Stimulated activated memory B cell treated with anti-CD40 and anti-IgM and Interleukin-4, amounts not matched to agents 10 μg/mL and 1 μg/mL and 100 μg/mL, for 72 hours (primary cell): Measurements from ENCODE around the gene AOAH.

Experiments used
- ATAC-seq: fragments of 150-1000 bp; cut with Tn5 transposase; 2 replicates; pipeline ENCODE4 v1.10.0; 2021
- H3K27ac Mint-ChIP-seq: one replicate; pipeline ENCODE4 v1.8.0; 2022; ENCODE audit warnings: mild to moderate bottlenecking, mixed read lengths
- H3K27me3 Mint-ChIP-seq: one replicate; pipeline ENCODE4 v1.8.0; 2022; ENCODE audit warnings: mixed read lengths
- H3K36me3 Mint-ChIP-seq: one replicate; pipeline ENCODE4 v1.8.0; 2022; ENCODE audit warnings: mixed read lengths
- H3K4me1 Mint-ChIP-seq: one replicate; pipeline ENCODE4 v1.8.0; 2022; ENCODE audit warnings: mixed read lengths
- H3K4me3 Mint-ChIP-seq: one replicate; pipeline ENCODE4 v1.8.0; 2022; ENCODE audit warnings: mild to moderate bottlenecking, moderate library complexity, mixed read lengths
- H3K9me3 Mint-ChIP-seq: one replicate; pipeline ENCODE4 v1.8.0; 2022; ENCODE audit warnings: mixed read lengths

The AOAH gene

GRCh38 chr7:36568452-36568849 is 155.8 kb downstream of the AOAH start:
- Mint-ChIP-seq H3K4me1 (no peaks in the 10 kb centered on the region), H3K4me3 (no peak overlapping the region), H3K36me3 (no peaks in the 10 kb centered on the region), H3K9me3 (no peaks in the 10 kb centered on the region), H3K27me3 (peaks cover 28% of the 10 kb centered on the region), H3K27ac (no peak overlapping the region)
- ATAC-seq = peak; percentile 29

- H3K27me3 Mint-ChIP-seq = peaks cover 22% of the 10 kb centered on the region
Measured at GRCh38 chr7:36567699-36568451, 156.4 kb downstream of the AOAH start.

GRCh38 chr7:36565792-36566356 is 158.4 kb downstream of the AOAH start:
- H3K4me1 Mint-ChIP-seq = no peaks in the 10 kb centered on the region
- no peaks in the 10 kb centered on the region for H3K9me3 Mint-ChIP-seq
- H3K27me3 Mint-ChIP-seq = peaks cover 9% of the 10 kb centered on the region
- no peak overlapping the region for H3K4me3 Mint-ChIP-seq
- no peaks in the 10 kb centered on the region for H3K36me3 Mint-ChIP-seq
- no peak overlapping the region for H3K27ac Mint-ChIP-seq
- no peak for ATAC-seq

More at GRCh38 chr7:36567699-36568451, 156.4 kb downstream of the AOAH start:
- no peak overlapping the region for H3K27ac Mint-ChIP-seq
- no peak for ATAC-seq
- H3K4me3 Mint-ChIP-seq = no peak overlapping the region
- no peaks in the 10 kb centered on the region for H3K36me3 Mint-ChIP-seq
- H3K9me3 Mint-ChIP-seq = no peaks in the 10 kb centered on the region
- H3K4me1 Mint-ChIP-seq = no peaks in the 10 kb centered on the region

- H3K9me3 Mint-ChIP-seq = no peaks in the 10 kb centered on the region
- H3K36me3 Mint-ChIP-seq = no peaks in the 10 kb centered on the region
- ATAC-seq = no peak
- H3K27ac Mint-ChIP-seq = no peak overlapping the region
- no peak overlapping the region for H3K4me3 Mint-ChIP-seq
- H3K4me1 Mint-ChIP-seq = no peaks in the 10 kb centered on the region
- H3K27me3 Mint-ChIP-seq = peaks cover 9% of the 10 kb centered on the region
Measured at GRCh38 chr7:36564489-36564888, 159.8 kb downstream of the AOAH start.

GRCh38 chr7:36563706-36564327 is 160.5 kb downstream of the AOAH start:
- no peaks in the 10 kb centered on the region for H3K36me3 Mint-ChIP-seq
- H3K9me3 Mint-ChIP-seq = no peaks in the 10 kb centered on the region
- ATAC-seq = no peak
- H3K4me3 Mint-ChIP-seq = no peak overlapping the region
- no peak overlapping the region for H3K27ac Mint-ChIP-seq
- peaks cover 9% of the 10 kb centered on the region for H3K27me3 Mint-ChIP-seq
- H3K4me1 Mint-ChIP-seq = no peaks in the 10 kb centered on the region

GRCh38 chr7:36562121-36562520 is 162.2 kb downstream of the AOAH start:
- H3K27me3 Mint-ChIP-seq = peaks cover 9% of the 10 kb centered on the region

GRCh38 chr7:36549029-36549428 is 175.3 kb downstream of the AOAH start:
- Mint-ChIP-seq H3K36me3 (no peaks in the 10 kb centered on the region), H3K4me1 (no peaks in the 10 kb centered on the region), H3K9me3 (no peaks in the 10 kb centered on the region), H3K27me3 (no peaks in the 10 kb centered on the region), H3K27ac (no peak overlapping the region), H3K4me3 (no peak overlapping the region)
- ATAC-seq = no peak

More at GRCh38 chr7:36562121-36562520, 162.2 kb downstream of the AOAH start:
- no peaks in the 10 kb centered on the region for H3K4me1 Mint-ChIP-seq
- H3K36me3 Mint-ChIP-seq = no peaks in the 10 kb centered on the region
- ATAC-seq = no peak
- no peak overlapping the region for H3K27ac Mint-ChIP-seq
- H3K9me3 Mint-ChIP-seq = no peaks in the 10 kb centered on the region
- no peak overlapping the region for H3K4me3 Mint-ChIP-seq

- Mint-ChIP-seq H3K4me1 (no peaks in the 10 kb centered on the region), H3K9me3 (no peaks in the 10 kb centered on the region), H3K4me3 (no peak overlapping the region), H3K27me3 (no peaks in the 10 kb centered on the region), H3K27ac (no peak overlapping the region), H3K36me3 (no peaks in the 10 kb centered on the region)
- ATAC-seq = no peak
Measured at GRCh38 chr7:36547416-36547815, 176.9 kb downstream of the AOAH start.

- Mint-ChIP-seq H3K4me1 (no peaks in the 10 kb centered on the region), H3K9me3 (no peaks in the 10 kb centered on the region), H3K27ac (no peak overlapping the region), H3K4me3 (no peak overlapping the region), H3K36me3 (no peaks in the 10 kb centered on the region), H3K27me3 (no peaks in the 10 kb centered on the region)
- ATAC-seq = peak; percentile 26
Measured at GRCh38 chr7:36546331-36546730, 178.0 kb downstream of the AOAH start.

- Mint-ChIP-seq H3K4me3 (no peak overlapping the region), H3K27me3 (no peaks in the 10 kb centered on the region), H3K27ac (no peak overlapping the region), H3K36me3 (no peaks in the 10 kb centered on the region), H3K9me3 (no peaks in the 10 kb centered on the region), H3K4me1 (no peaks in the 10 kb centered on the region)
- no peak for ATAC-seq
Measured at GRCh38 chr7:36545291-36545690, 179.0 kb downstream of the AOAH start.

- no peak overlapping the region for H3K4me3 Mint-ChIP-seq
- H3K9me3 Mint-ChIP-seq = no peaks in the 10 kb centered on the region
- H3K4me1 Mint-ChIP-seq = no peaks in the 10 kb centered on the region
- H3K27ac Mint-ChIP-seq = no peak overlapping the region
- H3K27me3 Mint-ChIP-seq = no peaks in the 10 kb centered on the region
- no peak for ATAC-seq
- H3K36me3 Mint-ChIP-seq = no peaks in the 10 kb centered on the region
Measured at GRCh38 chr7:36538126-36538525, 186.2 kb downstream of the AOAH start.

GRCh38 chr7:36535866-36536664 is 188.2 kb downstream of the AOAH start:
- H3K27ac Mint-ChIP-seq = no peak overlapping the region
- H3K27me3 Mint-ChIP-seq = no peaks in the 10 kb centered on the region
- no peak overlapping the region for H3K4me3 Mint-ChIP-seq
- H3K36me3 Mint-ChIP-seq = no peaks in the 10 kb centered on the region
- no peaks in the 10 kb centered on the region for H3K9me3 Mint-ChIP-seq
- H3K4me1 Mint-ChIP-seq = no peaks in the 10 kb centered on the region
- ATAC-seq = no peak

GRCh38 chr7:36533717-36534116 is 190.6 kb downstream of the AOAH start:
- H3K27me3 Mint-ChIP-seq = no peaks in the 10 kb centered on the region
- no peak overlapping the region for H3K27ac Mint-ChIP-seq
- ATAC-seq = no peak
- H3K9me3 Mint-ChIP-seq = no peaks in the 10 kb centered on the region
- H3K4me1 Mint-ChIP-seq = no peaks in the 10 kb centered on the region
- no peaks in the 10 kb centered on the region for H3K36me3 Mint-ChIP-seq
- H3K4me3 Mint-ChIP-seq = no peak overlapping the region

- Mint-ChIP-seq H3K4me1 (no peaks in the 10 kb centered on the region), H3K4me3 (no peak overlapping the region), H3K27me3 (no peaks in the 10 kb centered on the region), H3K36me3 (no peaks in the 10 kb centered on the region), H3K27ac (no peak overlapping the region), H3K9me3 (no peaks in the 10 kb centered on the region)
- ATAC-seq = no peak
Measured at GRCh38 chr7:36532981-36533499, 191.3 kb downstream of the AOAH start.

- Mint-ChIP-seq H3K27ac (no peak overlapping the region), H3K4me3 (no peak overlapping the region), H3K4me1 (no peaks in the 10 kb centered on the region), H3K27me3 (no peaks in the 10 kb centered on the region), H3K9me3 (no peaks in the 10 kb centered on the region), H3K36me3 (no peaks in the 10 kb centered on the region)
- no peak for ATAC-seq
Measured at GRCh38 chr7:36531951-36532350, 192.3 kb downstream of the AOAH start.
